ENCODE results near the gene KCNK16.

Gene KCNK16

GRCh38 chr6:39273406-39273821 is 49.1 kb downstream of the KCNK16 start:
- no peak overlapping the region for H3K4me3 ChIP-seq (ENCODE audit: low read length)
- no peak for TF ChIP-seq CTCF (IDR thresholded peaks at IDR 0.05; ENCODE audit: insufficient read depth, low read depth, low read length, missing control alignments)

GRCh38 chr6:39269961-39270360 is 52.5 kb downstream of the KCNK16 start:
- no peak for DNase-seq (ENCODE audit: low read depth)
- no peak overlapping the region for H3K4me3 ChIP-seq (ENCODE audit: low read length)
- no peak for TF ChIP-seq CTCF (IDR thresholded peaks at IDR 0.05; ENCODE audit: insufficient read depth, low read depth, low read length, missing control alignments)

More at GRCh38 chr6:39273406-39273821, 49.1 kb downstream of the KCNK16 start:
- no peak for DNase-seq (ENCODE audit: low read depth)

- H3K4me3 ChIP-seq (ENCODE audit: low read length) = no peak overlapping the region
- TF ChIP-seq CTCF (IDR thresholded peaks at IDR 0.05; ENCODE audit: insufficient read depth, low read depth, low read length, missing control alignments) = no peak
- DNase-seq (ENCODE audit: low read depth) = no peak
Observed at GRCh38 chr6:39268721-39269120, 53.8 kb downstream of the KCNK16 start.

GRCh38 chr6:39268171-39268570 is 54.3 kb downstream of the KCNK16 start:
- TF ChIP-seq CTCF (IDR thresholded peaks at IDR 0.05; ENCODE audit: insufficient read depth, low read depth, low read length, missing control alignments) = no peak
- no peak for DNase-seq (ENCODE audit: low read depth)
- no peak overlapping the region for H3K4me3 ChIP-seq (ENCODE audit: low read length)

- no peak overlapping the region for H3K4me3 ChIP-seq (ENCODE audit: low read length)
- no peak for DNase-seq (ENCODE audit: low read depth)
- TF ChIP-seq CTCF (IDR thresholded peaks at IDR 0.05; ENCODE audit: insufficient read depth, low read depth, low read length, missing control alignments) = no peak
Observed at GRCh38 chr6:39266782-39267355, 55.6 kb downstream of the KCNK16 start.

- DNase-seq (ENCODE audit: low read depth) = peak; percentile 14
- TF ChIP-seq CTCF (IDR thresholded peaks at IDR 0.05; ENCODE audit: insufficient read depth, low read depth, low read length, missing control alignments) = no peak
- no peak overlapping the region for H3K4me3 ChIP-seq (ENCODE audit: low read length)
Observed at GRCh38 chr6:39266375-39266774, 56.1 kb downstream of the KCNK16 start.
